ENCODE data around the gene RAI1.
A peak's percentile ranks its signal among the peaks of the same experiment; 100 is the strongest.

- TF ChIP-seq ZNF557 (CRISPR knock-in tag; IDR thresholded peaks at IDR 0.05), result no peak
- no peak for TF ChIP-seq REST (IDR thresholded peaks at IDR 0.05; ENCODE audit: borderline replicate concordance in 1 of 2, low read depth in 1 of 2, low read length in 2 of 2)
- TF ChIP-seq EZH2 (conservative IDR thresholded peaks at IDR 0.05; ENCODE audit: low read depth, low read length), result no peak
- TF ChIP-seq CTCF (CRISPR knock-in tag; IDR thresholded peaks at IDR 0.05), result 0 out of 2 replicates have a peak, but pooled peaks have one; percentile 5
- no peak for TF ChIP-seq KLF13 (CRISPR knock-in tag; IDR thresholded peaks at IDR 0.05)
- no peak for TF ChIP-seq SMAD1 (CRISPR knock-in tag; IDR thresholded peaks at IDR 0.05; ENCODE audit: borderline replicate concordance, low read depth)
- no peak for TF ChIP-seq MATR3 (CRISPR knock-in tag; IDR thresholded peaks at IDR 0.05)
- no peak for TF ChIP-seq TCF7 (IDR thresholded peaks at IDR 0.05; ENCODE audit: low read depth)
- no peak for TF ChIP-seq SMARCC2 (IDR thresholded peaks at IDR 0.05)
- TF ChIP-seq FOSL2 (CRISPR knock-in tag; IDR thresholded peaks at IDR 0.05), result peak; percentile 97
Observed at GRCh38 chr17:17819561-17819995, 138.3 kb downstream of the RAI1 start.

Data from HepG2 (cell line).